Spinal cord (tissue), 10 donors: ENCODE measurements around the gene DLG2. TPM values are rescaled to one million over a fixed set of nuclear protein-coding genes. Genes with fewer than 3 reads are reported as not detected.
A peak's percentile ranks its signal among the peaks of the same experiment; 100 is the strongest.

ENCODE experiments used
- DNase-seq, 6 donors: peaks; one replicate each; pipeline versions ENCODE4 v3.0.0 to v3.0.0-alpha.2; 2013 to 2015; ENCODE audit warnings: low spot score in 6 of 6, low read depth in 4 of 6
- H3K27ac ChIP-seq: one replicate; pipeline ENCODE4 v1.5.1; 2013; ENCODE audit warnings: low read depth, low read length, control low read depth
- H3K27me3 ChIP-seq: one replicate; pipeline ENCODE4 v1.6.1; 2013; ENCODE audit warnings: low read length; ENCODE audit not compliant: control insufficient read depth, insufficient read depth
- H3K36me3 ChIP-seq: one replicate; pipeline ENCODE4 v1.6.1; 2013; ENCODE audit warnings: low read length; ENCODE audit not compliant: control insufficient read depth, insufficient read depth
- H3K4me1 ChIP-seq: one replicate; pipeline ENCODE4 v1.6.1; 2013; ENCODE audit warnings: low read length; ENCODE audit not compliant: control insufficient read depth, insufficient read depth
- H3K4me3 ChIP-seq: one replicate; pipeline ENCODE4 v1.5.1; 2013; ENCODE audit warnings: low read depth, low read length, control low read depth
- H3K9me3 ChIP-seq: one replicate; pipeline ENCODE4 v1.6.1; 2013; ENCODE audit warnings: low read length; ENCODE audit not compliant: control insufficient read depth, insufficient read depth
- WGBS: methylation state at CpG from one replicate; pipeline ENCODE4 v1.1.5; 2013; ENCODE audit warnings: missing lambda C conversion rate; ENCODE audit not compliant: insufficient coverage; 5-methylcytosine and 5-hydroxymethylcytosine counted together
- polyA plus RNA-seq, 2 donors: library from polyadenylated mRNA; unstranded; fragments of 120-200 nt; gene quantifications; one replicate each; pipeline ENCODE4 v1.2.1, GENCODE V29; 2013; ENCODE audit not compliant: insufficient read length in 2 of 2
- total RNA-seq, 2 donors: library from RNA; depleted of rRNA in 1 of 2; stranded (reverse); fragments of 120-200 nt in 1 of 2; fragments of >200 nt in 1 of 2; gene quantifications; one replicate each; pipeline versions ENCODE4 v1.2.3 to v1.2.4, GENCODE V29; 2013 to 2014
- donor health status: healthy.

DLG2 gene
- total and polyA plus RNA-seq, 4 donors, result 37.7 to 111 (median 49.0) TPM

DNA sequence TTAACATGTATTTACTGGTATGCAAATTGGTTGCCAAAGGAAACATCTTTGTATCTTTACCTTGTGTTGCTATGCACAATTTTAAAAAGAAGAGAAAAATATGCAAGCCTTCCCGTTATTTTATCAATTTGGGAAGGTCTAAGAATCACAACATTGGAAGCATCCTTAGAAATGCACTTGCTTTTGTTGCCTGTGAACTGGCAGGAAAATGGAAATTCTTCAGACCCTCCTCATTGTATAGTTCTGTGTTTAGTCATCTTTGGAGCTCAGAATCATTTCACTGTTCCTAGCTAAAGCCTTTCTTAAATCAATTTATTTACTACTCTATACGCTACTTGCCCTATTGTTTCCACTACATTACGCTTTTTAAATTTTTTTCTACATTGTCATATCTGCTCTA is 574.5 kb downstream of the DLG2 start:
- Histone ChIP-seq H3K36me3 (no peaks in the 10 kb centered on the region), H3K4me3 (no peak overlapping the region), H3K4me1 (no peaks in the 10 kb centered on the region), H3K27ac (no peak overlapping the region), H3K9me3 (no peaks in the 10 kb centered on the region), H3K27me3 (no peaks in the 10 kb centered on the region)
- peak in 1 of 6 donors; percentile 13 for DNase-seq
- WGBS, result 67% methylated on average over 1 of the region's 3 CpGs

GRCh38 chr11:85048801-85049200 is 578.3 kb downstream of the DLG2 start:
- no peaks in the 10 kb centered on the region for H3K4me1 ChIP-seq
- H3K27me3 ChIP-seq, result no peaks in the 10 kb centered on the region
- no peak overlapping the region for H3K4me3 ChIP-seq
- H3K36me3 ChIP-seq, result no peaks in the 10 kb centered on the region
- no peaks in the 10 kb centered on the region for H3K9me3 ChIP-seq
- DNase-seq, result no peak
- no peak overlapping the region for H3K27ac ChIP-seq
- no CpG with 5 or more reads among the region's 3 CpGs for WGBS

- H3K4me1 ChIP-seq, result no peaks in the 10 kb centered on the region
- no peaks in the 10 kb centered on the region for H3K9me3 ChIP-seq
- no peak overlapping the region for H3K4me3 ChIP-seq
- no peak overlapping the region for H3K27ac ChIP-seq
- no peaks in the 10 kb centered on the region for H3K36me3 ChIP-seq
- H3K27me3 ChIP-seq, result no peaks in the 10 kb centered on the region
- DNase-seq, result peak in 1 of 6 donors; percentile 52
- WGBS, result 60% methylated on average over 2 of the region's 3 CpGs
Measured at GRCh38 chr11:85045716-85046115, 581.4 kb downstream of the DLG2 start.

DNA sequence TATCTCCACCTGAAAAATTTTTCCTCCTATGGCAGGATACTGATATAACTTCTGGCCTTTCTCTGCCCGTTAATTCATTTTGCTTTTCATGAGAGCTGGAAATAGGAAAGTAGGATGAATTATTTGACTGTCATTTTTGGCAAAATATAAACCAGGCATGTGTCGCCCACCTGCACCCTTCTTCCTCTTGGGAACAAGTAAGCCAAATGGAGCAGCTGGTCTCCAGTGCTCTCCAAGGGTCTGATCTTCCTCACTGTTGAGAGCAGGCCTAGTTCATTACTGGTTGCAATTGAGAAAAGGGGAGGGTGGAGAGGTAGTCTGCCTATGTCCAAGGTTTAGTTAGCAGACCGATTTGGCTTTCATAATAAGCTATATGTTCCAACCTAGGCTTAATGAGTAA is 582.2 kb downstream of the DLG2 start:
- WGBS, result 100% methylated on average over 1 of the region's 3 CpGs
- no peaks in the 10 kb centered on the region for H3K9me3 ChIP-seq
- H3K4me3 ChIP-seq, result no peak overlapping the region
- DNase-seq, result peak in 2 of 6 donors; percentile 45 to 83
- no peaks in the 10 kb centered on the region for H3K36me3 ChIP-seq
- H3K27ac ChIP-seq, result no peak overlapping the region
- H3K27me3 ChIP-seq, result no peaks in the 10 kb centered on the region
- no peaks in the 10 kb centered on the region for H3K4me1 ChIP-seq

- Histone ChIP-seq H3K4me3 (no peak overlapping the region), H3K36me3 (no peaks in the 10 kb centered on the region), H3K27ac (no peak overlapping the region), H3K9me3 (no peaks in the 10 kb centered on the region), H3K4me1 (no peaks in the 10 kb centered on the region), H3K27me3 (no peaks in the 10 kb centered on the region)
- DNase-seq, result no peak
Measured at GRCh38 chr11:85042361-85042760, 584.8 kb downstream of the DLG2 start.

DNA sequence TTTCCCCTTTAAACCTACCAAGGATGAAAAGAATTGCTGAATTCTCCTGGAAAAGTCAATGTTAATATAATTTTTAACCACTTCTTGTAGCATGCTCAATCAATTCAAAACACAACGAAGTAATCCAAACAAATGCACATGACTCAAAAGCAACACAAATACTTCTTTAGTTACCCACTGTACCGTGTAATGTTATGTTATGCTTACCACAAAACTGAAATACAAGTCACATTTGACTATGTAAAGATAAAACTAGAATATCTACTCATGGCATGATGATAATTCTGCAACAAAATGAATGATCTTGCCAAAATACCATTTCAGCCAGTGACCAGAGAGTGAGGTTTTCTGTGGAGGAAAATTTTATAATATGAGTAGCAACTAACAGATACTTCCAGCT is 587.0 kb downstream of the DLG2 start:
- Histone ChIP-seq H3K27me3 (no peaks in the 10 kb centered on the region), H3K36me3 (no peaks in the 10 kb centered on the region), H3K4me1 (no peaks in the 10 kb centered on the region), H3K27ac (no peak overlapping the region), H3K9me3 (no peaks in the 10 kb centered on the region), H3K4me3 (no peak overlapping the region)
- no peak for DNase-seq
- no CpG with 5 or more reads among the region's 2 CpGs for WGBS

DNA sequence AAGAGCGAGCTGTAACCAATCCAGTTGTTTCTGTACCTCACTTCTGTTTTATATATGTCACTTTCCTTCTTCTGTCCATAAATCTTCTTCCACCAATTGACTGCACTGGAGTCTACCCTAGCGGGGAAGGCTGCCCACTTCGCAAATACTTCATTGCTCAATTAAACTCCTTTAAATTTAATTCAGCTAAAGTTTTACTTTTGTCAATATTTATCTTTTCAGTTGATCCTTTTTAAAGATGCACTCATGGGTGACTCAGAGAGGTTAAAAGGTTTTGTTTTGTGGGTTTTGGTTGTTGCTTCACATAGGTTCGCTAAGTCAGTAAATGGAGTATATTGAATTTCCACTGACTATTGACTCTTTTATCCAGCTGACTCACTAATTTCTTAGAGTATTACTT is 597.2 kb downstream of the DLG2 start:
- Histone ChIP-seq H3K4me3 (no peak overlapping the region), H3K9me3 (no peaks in the 10 kb centered on the region), H3K36me3 (no peaks in the 10 kb centered on the region), H3K27me3 (no peaks in the 10 kb centered on the region), H3K4me1 (no peaks in the 10 kb centered on the region), H3K27ac (no peak overlapping the region)
- no peak for DNase-seq
- WGBS, result 88% methylated on average over 1 of the region's 4 CpGs

DNA sequence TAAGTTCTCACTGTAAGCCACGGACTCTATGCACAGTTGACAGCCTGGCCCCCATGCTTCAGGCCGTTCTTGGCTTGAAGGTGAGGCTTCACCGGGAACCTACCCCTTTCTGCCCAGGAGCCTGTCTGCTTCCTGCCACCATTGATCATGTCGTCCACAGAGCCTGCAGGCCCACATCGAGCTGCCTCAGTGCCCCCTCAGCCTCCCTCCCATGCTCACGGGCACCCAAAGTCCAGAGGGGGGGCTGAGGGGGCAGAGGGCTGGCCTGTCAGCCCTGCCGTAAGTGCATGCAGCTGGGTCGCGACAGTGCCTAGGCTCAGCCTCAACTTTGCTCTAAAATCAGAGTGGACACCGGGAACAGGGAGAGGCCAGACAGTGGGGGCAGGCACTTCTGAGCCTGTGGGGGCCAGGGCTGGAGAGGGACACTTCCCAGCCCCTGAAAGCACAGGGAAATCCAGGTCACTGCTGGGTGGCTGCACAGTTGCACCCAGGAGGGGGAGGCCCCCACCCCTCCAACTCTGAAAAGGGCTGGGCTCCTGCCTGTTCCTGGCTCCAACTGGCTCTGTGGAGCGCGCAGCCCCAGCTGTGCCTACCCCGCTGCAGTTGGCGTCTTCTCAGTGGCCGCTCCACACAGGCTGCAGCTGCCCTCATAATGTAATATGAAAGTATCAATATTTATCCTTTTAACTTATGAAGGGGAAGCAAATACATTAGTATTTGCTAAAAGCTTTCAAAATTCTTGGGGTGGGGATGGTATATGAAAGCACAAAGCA is 598.6 kb downstream of the DLG2 start:
- Histone ChIP-seq H3K27ac (no peak overlapping the region), H3K4me3 (no peak overlapping the region), H3K27me3 (no peaks in the 10 kb centered on the region), H3K9me3 (no peaks in the 10 kb centered on the region), H3K36me3 (no peaks in the 10 kb centered on the region), H3K4me1 (no peaks in the 10 kb centered on the region)
- DNase-seq, result no peak
- WGBS, result 97% methylated on average over 10 of the region's 15 CpGs

DNA sequence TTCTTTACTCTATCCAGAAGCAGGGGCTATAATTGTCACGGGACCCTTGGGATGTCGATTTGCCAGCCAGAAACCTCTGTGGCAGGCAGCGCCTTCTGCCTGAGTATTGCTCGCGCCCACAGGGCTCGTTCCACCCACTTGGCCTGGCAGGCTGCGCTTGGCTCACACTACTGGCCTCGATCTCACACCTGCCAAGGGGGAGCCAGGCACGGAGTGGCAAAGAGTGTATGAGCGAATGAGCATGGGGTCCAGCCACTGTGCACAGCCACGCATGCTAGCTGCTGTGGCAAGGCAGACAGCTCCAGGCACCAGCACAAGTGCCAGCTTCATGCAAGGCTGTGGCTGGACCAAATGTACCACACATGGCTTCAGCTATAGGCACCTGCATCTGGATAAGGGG is 599.8 kb downstream of the DLG2 start:
- Histone ChIP-seq H3K27ac (no peak overlapping the region), H3K4me1 (no peaks in the 10 kb centered on the region), H3K4me3 (no peak overlapping the region), H3K9me3 (no peaks in the 10 kb centered on the region), H3K36me3 (no peaks in the 10 kb centered on the region), H3K27me3 (no peaks in the 10 kb centered on the region)
- DNase-seq, result peak in 1 of 6 donors; percentile 67
- 85% methylated on average over 10 of the region's 11 CpGs for WGBS

- no peaks in the 10 kb centered on the region for H3K9me3 ChIP-seq
- no peaks in the 10 kb centered on the region for H3K4me1 ChIP-seq
- DNase-seq, result no peak
- WGBS, result 95% methylated on average over 4 of the region's 9 CpGs
- H3K4me3 ChIP-seq, result no peak overlapping the region
- H3K36me3 ChIP-seq, result no peaks in the 10 kb centered on the region
- H3K27me3 ChIP-seq, result no peaks in the 10 kb centered on the region
- H3K27ac ChIP-seq, result no peak overlapping the region
Measured at GRCh38 chr11:85021058-85021457, 606.1 kb downstream of the DLG2 start.
